SU-DHL-6 (cell line): ENCODE measurements around the gene SNRNP35.

Experiments used
- EZH2phosphoT487 ChIP-seq: fragments of 200-600 bp; sonication (generic), shearing (Covaris generic); conservative IDR thresholded peaks from 2 replicates; pipeline ENCODE4 v1.6.1; 2018; ENCODE audit warnings: mild to moderate bottlenecking, antibody characterized with exemption, low read length, moderate library complexity, mixed read lengths
- TF ChIP-seq, protein P1 (sequence below): fragments of 200-600 bp; sonication (generic); IDR thresholded peaks from one replicate; pipeline ENCODE4 v1.5.1; 2017; ENCODE audit warnings: antibody characterized with exemption, mild to moderate bottlenecking, low read length, moderate library complexity; ENCODE audit not compliant: insufficient read depth, poor library complexity, severe bottlenecking

DNA sequence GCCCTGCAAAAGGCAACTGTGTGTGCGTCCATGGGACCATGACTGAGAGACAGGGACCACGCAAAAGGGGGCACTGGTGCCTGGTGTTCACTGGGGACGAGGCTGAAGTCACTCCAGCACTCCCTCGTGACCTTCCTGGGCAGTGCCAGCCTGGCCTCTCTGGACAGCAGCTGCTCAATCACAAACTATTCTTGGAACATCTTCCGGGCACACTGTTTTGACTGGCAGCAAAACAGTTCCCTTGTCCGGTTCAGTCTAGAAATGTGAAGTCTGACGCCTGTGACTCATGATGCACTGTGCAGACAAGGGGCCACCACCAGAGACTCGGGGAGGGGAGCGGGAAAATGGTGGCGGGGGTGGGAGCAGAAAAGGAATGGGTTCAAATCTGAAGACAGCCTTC, 20.8 kb downstream of the SNRNP35 start:
- TF ChIP-seq, protein P1, sequence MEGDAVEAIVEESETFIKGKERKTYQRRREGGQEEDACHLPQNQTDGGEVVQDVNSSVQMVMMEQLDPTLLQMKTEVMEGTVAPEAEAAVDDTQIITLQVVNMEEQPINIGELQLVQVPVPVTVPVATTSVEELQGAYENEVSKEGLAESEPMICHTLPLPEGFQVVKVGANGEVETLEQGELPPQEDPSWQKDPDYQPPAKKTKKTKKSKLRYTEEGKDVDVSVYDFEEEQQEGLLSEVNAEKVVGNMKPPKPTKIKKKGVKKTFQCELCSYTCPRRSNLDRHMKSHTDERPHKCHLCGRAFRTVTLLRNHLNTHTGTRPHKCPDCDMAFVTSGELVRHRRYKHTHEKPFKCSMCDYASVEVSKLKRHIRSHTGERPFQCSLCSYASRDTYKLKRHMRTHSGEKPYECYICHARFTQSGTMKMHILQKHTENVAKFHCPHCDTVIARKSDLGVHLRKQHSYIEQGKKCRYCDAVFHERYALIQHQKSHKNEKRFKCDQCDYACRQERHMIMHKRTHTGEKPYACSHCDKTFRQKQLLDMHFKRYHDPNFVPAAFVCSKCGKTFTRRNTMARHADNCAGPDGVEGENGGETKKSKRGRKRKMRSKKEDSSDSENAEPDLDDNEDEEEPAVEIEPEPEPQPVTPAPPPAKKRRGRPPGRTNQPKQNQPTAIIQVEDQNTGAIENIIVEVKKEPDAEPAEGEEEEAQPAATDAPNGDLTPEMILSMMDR = no peak
- no peak for TF ChIP-seq EZH2phosphoT487
